ENCODE data around the gene DPP6. TPM values are rescaled to one million over a fixed set of nuclear protein-coding genes. Genes with fewer than 3 reads are reported as not detected.

The DPP6 gene
- total and polyA plus RNA-seq, 9 of the 15 experiments (the other 6 are each of a cell fraction or from before 2014, with no cell fraction given) = not detected

DNA sequence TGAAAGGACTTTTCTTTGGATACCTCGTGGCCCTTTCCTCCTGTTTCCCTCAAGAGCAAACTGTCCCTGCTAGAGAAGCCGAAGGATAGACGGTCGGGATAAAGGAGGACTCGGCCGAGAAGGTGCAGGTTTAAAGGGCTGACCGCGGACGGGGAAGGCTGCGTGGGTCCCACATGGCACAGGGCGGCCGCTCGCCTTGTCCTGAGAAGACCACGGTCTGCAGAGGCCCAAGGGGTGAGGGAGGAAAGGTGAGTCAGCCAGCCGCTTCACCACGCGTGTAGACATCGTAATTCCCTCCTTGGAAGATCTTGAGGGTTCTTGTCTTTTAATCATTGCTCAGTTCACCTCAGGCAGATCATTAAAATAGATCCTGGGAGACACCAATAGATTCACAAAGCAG lies 253.8 kb downstream of the DPP6 start (continued):
- TF ChIP-seq, protein P1, sequence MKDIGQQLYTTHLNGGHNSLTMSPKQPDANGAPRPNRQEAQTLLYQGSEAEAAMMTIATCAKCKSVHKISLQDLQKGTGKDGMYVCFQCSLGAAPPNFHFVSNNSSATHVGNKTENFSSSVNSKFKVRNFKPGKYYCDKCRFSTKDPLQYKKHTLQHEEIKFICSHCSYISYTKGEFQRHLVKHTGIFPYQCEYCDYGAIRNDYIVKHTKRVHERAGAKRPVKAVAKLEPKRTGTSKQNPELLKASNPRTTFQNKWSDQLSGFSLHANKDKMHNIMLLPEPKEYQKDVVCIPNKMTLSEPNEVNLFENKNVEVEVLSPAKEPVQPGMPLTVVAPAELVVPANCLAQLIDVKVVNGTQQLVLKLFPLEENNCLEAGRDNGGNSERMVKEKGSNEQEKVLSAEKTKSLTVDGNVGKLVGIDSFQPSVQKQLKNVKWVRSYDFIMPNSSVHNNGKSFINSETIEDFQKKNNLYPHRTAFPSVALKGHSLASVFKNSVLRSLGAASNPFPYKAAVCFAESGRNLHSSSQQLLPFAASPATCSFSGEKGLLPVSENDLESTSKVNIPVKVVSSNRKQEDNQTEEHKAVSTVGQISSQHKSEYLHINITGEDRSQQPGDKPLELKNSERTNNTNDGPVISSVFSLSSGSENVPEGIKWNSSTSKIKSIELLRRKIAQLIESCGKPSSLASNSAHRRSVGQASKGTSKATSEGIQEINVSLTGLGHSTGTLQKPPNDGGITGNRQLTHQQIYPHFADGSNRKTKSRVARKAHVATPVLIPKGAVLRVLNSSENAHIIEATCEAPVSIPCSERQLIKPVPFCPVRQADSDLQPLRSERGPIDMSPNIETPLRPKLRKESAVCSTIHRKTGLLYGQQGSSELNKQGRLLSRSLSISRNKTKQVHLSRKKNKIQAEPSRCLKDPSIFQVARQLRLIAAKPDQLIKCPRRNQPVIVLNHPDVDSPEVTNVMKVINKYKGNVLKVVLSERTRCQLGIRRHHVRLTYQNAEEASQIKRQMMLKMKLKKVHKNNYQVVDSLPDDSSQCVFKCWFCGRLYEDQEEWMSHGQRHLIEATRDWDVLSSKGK (CRISPR knock-in tag; IDR thresholded peaks at IDR 0.05) = no peak
- no peak for TF ChIP-seq ZNF583 (CRISPR knock-in tag; IDR thresholded peaks at IDR 0.05)
- no peak for TF ChIP-seq SMAD3 (CRISPR knock-in tag; conservative IDR thresholded peaks at IDR 0.05)
- no peak for TF ChIP-seq ZBTB1 (CRISPR knock-in tag; IDR thresholded peaks at IDR 0.05; ENCODE audit: borderline replicate concordance, low read depth)

DNA sequence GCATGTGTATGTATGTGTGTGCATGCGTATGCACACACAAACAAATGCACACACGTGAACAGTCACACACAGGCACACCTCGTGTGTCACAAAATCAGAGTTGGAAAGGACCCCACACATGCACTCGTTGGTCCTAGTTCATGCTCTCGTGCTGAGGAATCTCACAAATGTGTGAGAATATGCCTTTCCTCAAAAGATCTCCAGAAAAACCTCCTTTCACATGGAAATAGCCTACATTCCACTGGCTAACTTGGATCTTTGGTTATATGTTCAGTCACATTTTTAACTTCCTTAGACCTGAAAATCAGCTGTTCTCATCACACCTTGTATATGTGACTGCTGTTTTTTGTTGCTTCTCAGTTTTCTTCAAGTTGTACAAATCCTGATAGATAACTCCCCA lies 256.7 kb downstream of the DPP6 start:
- BruUV-seq (replicated peaks) = no TSS peak
- WGBS (ENCODE audit: insufficient coverage, low coverage, missing lambda C conversion rate) = 0% methylated on average over 5 of the region's 5 CpGs
- Histone ChIP-seq H3K79me2 (ENCODE audit: control insufficient read depth, insufficient read depth, low read length) (no peaks in the 10 kb centered on the region), H3K4me3 (no peak overlapping the region), H3K9me3 (replicated peaks; ENCODE audit: control insufficient read depth, insufficient read depth, low read depth, low read length) (no peaks in the 10 kb centered on the region), H2AFZ (ENCODE audit: low read depth, low read length) (no peak overlapping the region), H3K27me3 (ENCODE audit: control insufficient read depth in 2 of 2, insufficient read depth in 2 of 2, low read length in 2 of 2) (peaks cover 22 to 24% of the 10 kb centered on the region in 2 experiments), H3K36me3 (ENCODE audit: control insufficient read depth, insufficient read depth, low read length) (no peaks in the 10 kb centered on the region), H3K9ac (ENCODE audit: insufficient read depth in 1 of 2, low read depth in 2 of 2, low read length in 2 of 2) (no peak overlapping the region), H3K9me1 (ENCODE audit: control insufficient read depth, insufficient read depth, low read length) (no peaks in the 10 kb centered on the region), H3K4me1 (replicated peaks in 1 of 2; ENCODE audit: control insufficient read depth in 2 of 2, insufficient read depth in 2 of 2, low read length in 2 of 2) (no peaks in the 10 kb centered on the region), H4K20me1 (replicated peaks; ENCODE audit: control insufficient read depth, insufficient read depth, low read length) (0 out of 2 replicates have a peak, but pooled peaks cover 6% of the 10 kb centered on the region), H3K4me2 (ENCODE audit: insufficient read depth, low read length) (no peak overlapping the region), H3K27ac (ENCODE audit: extremely low read depth, low read depth, low read length) (no peak overlapping the region)
- ATAC-seq = no peak
- no peak for DNase-seq (ENCODE audit: extremely low read depth in 1 of 4, low spot score in 3 of 4)
- in situ Hi-C loops (cut with MboI) (no loop called here), intact Hi-C loops (cut with micrococcal nuclease) (no loop called here)
- ChIA-PET POLR2A (no interaction called here), CTCF (ENCODE audit: low intra/inter-chr PET ratio) (no interaction called here)
- no peak for FAIRE-seq
- TF ChIP-seq SIX5 (IDR thresholded peaks at IDR 0.05; ENCODE audit: borderline replicate concordance in 1 of 2, insufficient read depth in 1 of 2, low read depth in 1 of 2, low read length in 2 of 2) (no peak), POLR2AphosphoS2 (IDR thresholded peaks at IDR 0.05; ENCODE audit: low read length) (no peak), SOX6 (IDR thresholded peaks at IDR 0.05) (no peak), EP300 (IDR thresholded peaks at IDR 0.05; ENCODE audit: low read length) (no peak), EWSR1 (IDR thresholded peaks at IDR 0.05; ENCODE audit: borderline replicate concordance, low read depth, partially characterized antibody) (no peak), ZFP36 (IDR thresholded peaks at IDR 0.05; ENCODE audit: low read depth, low read length, partially characterized antibody) (no peak), NR2C2 (CRISPR knock-in tag; IDR thresholded peaks at IDR 0.05) (no peak), NR2C2 (tag; IDR thresholded peaks at IDR 0.05) (no peak)
- TF ChIP-seq, protein P2, sequence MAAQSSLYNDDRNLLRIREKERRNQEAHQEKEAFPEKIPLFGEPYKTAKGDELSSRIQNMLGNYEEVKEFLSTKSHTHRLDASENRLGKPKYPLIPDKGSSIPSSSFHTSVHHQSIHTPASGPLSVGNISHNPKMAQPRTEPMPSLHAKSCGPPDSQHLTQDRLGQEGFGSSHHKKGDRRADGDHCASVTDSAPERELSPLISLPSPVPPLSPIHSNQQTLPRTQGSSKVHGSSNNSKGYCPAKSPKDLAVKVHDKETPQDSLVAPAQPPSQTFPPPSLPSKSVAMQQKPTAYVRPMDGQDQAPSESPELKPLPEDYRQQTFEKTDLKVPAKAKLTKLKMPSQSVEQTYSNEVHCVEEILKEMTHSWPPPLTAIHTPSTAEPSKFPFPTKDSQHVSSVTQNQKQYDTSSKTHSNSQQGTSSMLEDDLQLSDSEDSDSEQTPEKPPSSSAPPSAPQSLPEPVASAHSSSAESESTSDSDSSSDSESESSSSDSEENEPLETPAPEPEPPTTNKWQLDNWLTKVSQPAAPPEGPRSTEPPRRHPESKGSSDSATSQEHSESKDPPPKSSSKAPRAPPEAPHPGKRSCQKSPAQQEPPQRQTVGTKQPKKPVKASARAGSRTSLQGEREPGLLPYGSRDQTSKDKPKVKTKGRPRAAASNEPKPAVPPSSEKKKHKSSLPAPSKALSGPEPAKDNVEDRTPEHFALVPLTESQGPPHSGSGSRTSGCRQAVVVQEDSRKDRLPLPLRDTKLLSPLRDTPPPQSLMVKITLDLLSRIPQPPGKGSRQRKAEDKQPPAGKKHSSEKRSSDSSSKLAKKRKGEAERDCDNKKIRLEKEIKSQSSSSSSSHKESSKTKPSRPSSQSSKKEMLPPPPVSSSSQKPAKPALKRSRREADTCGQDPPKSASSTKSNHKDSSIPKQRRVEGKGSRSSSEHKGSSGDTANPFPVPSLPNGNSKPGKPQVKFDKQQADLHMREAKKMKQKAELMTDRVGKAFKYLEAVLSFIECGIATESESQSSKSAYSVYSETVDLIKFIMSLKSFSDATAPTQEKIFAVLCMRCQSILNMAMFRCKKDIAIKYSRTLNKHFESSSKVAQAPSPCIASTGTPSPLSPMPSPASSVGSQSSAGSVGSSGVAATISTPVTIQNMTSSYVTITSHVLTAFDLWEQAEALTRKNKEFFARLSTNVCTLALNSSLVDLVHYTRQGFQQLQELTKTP (IDR thresholded peaks at IDR 0.05; ENCODE audit: low read depth in 1 of 2, partially characterized antibody in 2 of 2) = no peak
- TF ChIP-seq, protein P3, sequence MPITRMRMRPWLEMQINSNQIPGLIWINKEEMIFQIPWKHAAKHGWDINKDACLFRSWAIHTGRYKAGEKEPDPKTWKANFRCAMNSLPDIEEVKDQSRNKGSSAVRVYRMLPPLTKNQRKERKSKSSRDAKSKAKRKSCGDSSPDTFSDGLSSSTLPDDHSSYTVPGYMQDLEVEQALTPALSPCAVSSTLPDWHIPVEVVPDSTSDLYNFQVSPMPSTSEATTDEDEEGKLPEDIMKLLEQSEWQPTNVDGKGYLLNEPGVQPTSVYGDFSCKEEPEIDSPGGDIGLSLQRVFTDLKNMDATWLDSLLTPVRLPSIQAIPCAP (CRISPR knock-in tag; IDR thresholded peaks at IDR 0.05; ENCODE audit: borderline replicate concordance) = no peak
